Measurements from ENCODE around the gene ACTL7B.

Gene ACTL7B

DNA sequence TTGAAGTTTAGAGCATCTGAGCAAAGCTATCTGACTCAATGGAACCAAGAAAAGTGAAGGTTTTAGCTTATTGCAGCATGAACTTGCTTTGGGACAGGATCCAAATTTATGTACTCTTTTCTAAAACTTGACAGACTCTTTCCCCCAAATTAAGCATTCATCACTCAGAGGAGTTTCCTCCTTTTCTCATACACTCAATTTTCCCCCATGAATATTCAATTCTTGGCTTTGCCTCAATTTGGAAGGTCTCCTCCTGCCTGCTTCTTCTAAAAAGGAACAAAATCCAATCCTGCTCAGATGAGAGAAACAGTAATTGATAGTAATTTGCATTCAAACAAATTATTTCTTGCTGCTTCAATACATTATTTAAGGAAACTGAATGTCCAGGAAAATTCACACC, 11.3 kb upstream of the ACTL7B start:
- Histone ChIP-seq H3K27ac (ENCODE audit: low read length) (no peak overlapping the region), H4K20me1 (ENCODE audit: insufficient read depth, low read length) (no peaks in the 10 kb centered on the region), H2AFZ (ENCODE audit: low read depth, low read length) (no peak overlapping the region), H3K79me2 (ENCODE audit: low read length) (no peaks in the 10 kb centered on the region), H3K4me3 (ENCODE audit: low read length) (no peak overlapping the region), H3K36me3 (replicated peaks; ENCODE audit: low read depth, low read length) (peaks cover 26% of the 10 kb centered on the region), H3K4me1 (ENCODE audit: low read length) (no peaks in the 10 kb centered on the region), H3K27me3 (ENCODE audit: low read depth, low read length) (no peaks in the 10 kb centered on the region), H3K9me3 (ENCODE audit: insufficient read depth, low read length) (no peaks in the 10 kb centered on the region), H3K9ac (ENCODE audit: low read length) (no peak overlapping the region), H3K4me2 (ENCODE audit: low read length) (no peak overlapping the region)
- TF ChIP-seq, protein P1, sequence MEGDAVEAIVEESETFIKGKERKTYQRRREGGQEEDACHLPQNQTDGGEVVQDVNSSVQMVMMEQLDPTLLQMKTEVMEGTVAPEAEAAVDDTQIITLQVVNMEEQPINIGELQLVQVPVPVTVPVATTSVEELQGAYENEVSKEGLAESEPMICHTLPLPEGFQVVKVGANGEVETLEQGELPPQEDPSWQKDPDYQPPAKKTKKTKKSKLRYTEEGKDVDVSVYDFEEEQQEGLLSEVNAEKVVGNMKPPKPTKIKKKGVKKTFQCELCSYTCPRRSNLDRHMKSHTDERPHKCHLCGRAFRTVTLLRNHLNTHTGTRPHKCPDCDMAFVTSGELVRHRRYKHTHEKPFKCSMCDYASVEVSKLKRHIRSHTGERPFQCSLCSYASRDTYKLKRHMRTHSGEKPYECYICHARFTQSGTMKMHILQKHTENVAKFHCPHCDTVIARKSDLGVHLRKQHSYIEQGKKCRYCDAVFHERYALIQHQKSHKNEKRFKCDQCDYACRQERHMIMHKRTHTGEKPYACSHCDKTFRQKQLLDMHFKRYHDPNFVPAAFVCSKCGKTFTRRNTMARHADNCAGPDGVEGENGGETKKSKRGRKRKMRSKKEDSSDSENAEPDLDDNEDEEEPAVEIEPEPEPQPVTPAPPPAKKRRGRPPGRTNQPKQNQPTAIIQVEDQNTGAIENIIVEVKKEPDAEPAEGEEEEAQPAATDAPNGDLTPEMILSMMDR (IDR thresholded peaks at IDR 0.05; ENCODE audit: low read depth, low read length): no peak
- no peak for TF ChIP-seq EZH2phosphoT487 (IDR thresholded peaks at IDR 0.05; ENCODE audit: low read depth)

DNA sequence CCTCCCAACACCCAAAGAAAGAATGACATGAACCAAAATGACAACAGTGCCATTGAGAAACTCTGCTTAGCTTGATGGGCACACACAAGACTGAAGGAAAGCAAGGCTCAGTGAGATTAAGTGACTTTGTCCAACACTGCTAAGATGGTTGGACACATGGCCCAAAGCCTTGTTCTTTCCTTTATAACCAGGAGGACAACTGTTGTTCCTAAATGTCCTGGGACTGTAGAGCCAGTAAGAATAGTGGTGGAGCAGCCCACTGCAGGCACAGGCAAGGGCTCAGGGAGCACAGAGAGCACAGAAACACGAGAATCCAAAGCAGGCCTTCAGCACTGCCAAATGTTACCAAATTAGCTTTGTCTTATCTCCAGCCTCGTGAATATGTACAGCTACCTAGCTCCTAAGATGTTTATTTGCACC, 10.2 kb upstream of the ACTL7B start:
- H3K27ac ChIP-seq (ENCODE audit: low read length): no peak overlapping the region
- H3K4me3 ChIP-seq (ENCODE audit: low read length): no peak overlapping the region
- no peaks in the 10 kb centered on the region for H3K4me1 ChIP-seq (ENCODE audit: low read length)
- H3K4me2 ChIP-seq (ENCODE audit: low read length): no peak overlapping the region
- H3K36me3 ChIP-seq (replicated peaks; ENCODE audit: low read depth, low read length): peaks cover 16% of the 10 kb centered on the region
- H3K79me2 ChIP-seq (ENCODE audit: low read length): no peaks in the 10 kb centered on the region
- TF ChIP-seq, protein P1 (IDR thresholded peaks at IDR 0.05; ENCODE audit: low read depth, low read length): no peak
- TF ChIP-seq EZH2phosphoT487 (IDR thresholded peaks at IDR 0.05; ENCODE audit: low read depth): no peak
- no peaks in the 10 kb centered on the region for H3K9me3 ChIP-seq (ENCODE audit: insufficient read depth, low read length)
- H4K20me1 ChIP-seq (ENCODE audit: insufficient read depth, low read length): no peaks in the 10 kb centered on the region
- no peak overlapping the region for H2AFZ ChIP-seq (ENCODE audit: low read depth, low read length)
- no peaks in the 10 kb centered on the region for H3K27me3 ChIP-seq (ENCODE audit: low read depth, low read length)
- H3K9ac ChIP-seq (ENCODE audit: low read length): no peak overlapping the region

DNA sequence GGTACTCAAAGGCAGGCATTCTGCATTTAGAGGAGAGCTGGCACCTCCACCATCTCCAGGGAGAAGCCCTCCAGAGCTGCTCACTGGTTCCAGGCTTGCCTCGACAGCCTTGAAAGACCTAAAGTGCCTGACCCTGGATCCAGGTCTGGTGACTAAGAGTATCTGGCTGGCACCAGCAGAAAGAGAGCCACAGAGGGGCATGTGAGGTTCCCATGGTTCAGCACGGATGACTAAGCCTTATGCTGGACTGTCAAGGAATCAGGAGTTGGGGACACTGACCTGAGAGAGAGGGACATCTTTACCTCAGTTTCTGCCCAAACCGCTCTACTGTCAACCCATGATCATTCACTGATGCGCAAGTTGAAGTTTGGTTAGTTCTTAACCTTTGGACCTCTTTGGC, 9.3 kb upstream of the ACTL7B start:
- H3K4me3 ChIP-seq (ENCODE audit: low read length): no peak overlapping the region
- H3K79me2 ChIP-seq (ENCODE audit: low read length): no peaks in the 10 kb centered on the region
- TF ChIP-seq EZH2phosphoT487 (IDR thresholded peaks at IDR 0.05; ENCODE audit: low read depth): no peak
- TF ChIP-seq, protein P1 (IDR thresholded peaks at IDR 0.05; ENCODE audit: low read depth, low read length): no peak
- H3K27me3 ChIP-seq (ENCODE audit: low read depth, low read length): no peaks in the 10 kb centered on the region
- no peaks in the 10 kb centered on the region for H4K20me1 ChIP-seq (ENCODE audit: insufficient read depth, low read length)
- H3K36me3 ChIP-seq (replicated peaks; ENCODE audit: low read depth, low read length): peaks cover 14% of the 10 kb centered on the region
- no peak overlapping the region for H3K9ac ChIP-seq (ENCODE audit: low read length)
- no peak overlapping the region for H2AFZ ChIP-seq (ENCODE audit: low read depth, low read length)
- no peaks in the 10 kb centered on the region for H3K9me3 ChIP-seq (ENCODE audit: insufficient read depth, low read length)
- H3K27ac ChIP-seq (ENCODE audit: low read length): no peak overlapping the region
- no peak overlapping the region for H3K4me2 ChIP-seq (ENCODE audit: low read length)
- no peaks in the 10 kb centered on the region for H3K4me1 ChIP-seq (ENCODE audit: low read length)

DNA sequence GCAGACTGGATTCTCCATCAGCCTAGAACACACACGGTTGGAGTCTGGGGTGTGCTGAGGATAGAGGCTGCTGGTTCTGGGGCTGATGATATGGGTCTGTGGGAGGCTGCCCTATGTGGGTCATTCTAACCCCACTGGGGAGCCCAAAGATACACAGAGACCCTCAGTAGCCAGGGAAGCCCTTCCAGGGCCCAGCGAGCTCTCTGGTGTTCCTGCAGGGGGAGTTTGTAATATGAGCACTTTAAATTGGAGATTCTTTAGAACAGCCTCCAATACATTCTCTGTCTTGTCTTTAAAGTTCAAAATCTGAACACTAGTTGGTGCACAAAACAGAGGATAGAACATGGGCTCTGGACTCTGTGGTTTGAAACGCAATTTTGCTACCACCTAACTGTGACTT, 8.7 kb upstream of the ACTL7B start:
- H3K4me1 ChIP-seq (ENCODE audit: low read length): no peaks in the 10 kb centered on the region
- no peaks in the 10 kb centered on the region for H4K20me1 ChIP-seq (ENCODE audit: insufficient read depth, low read length)
- TF ChIP-seq EZH2phosphoT487 (IDR thresholded peaks at IDR 0.05; ENCODE audit: low read depth): no peak
- TF ChIP-seq, protein P1 (IDR thresholded peaks at IDR 0.05; ENCODE audit: low read depth, low read length): no peak
- no peak overlapping the region for H3K4me2 ChIP-seq (ENCODE audit: low read length)
- H3K27me3 ChIP-seq (ENCODE audit: low read depth, low read length): no peaks in the 10 kb centered on the region
- no peaks in the 10 kb centered on the region for H3K79me2 ChIP-seq (ENCODE audit: low read length)
- H2AFZ ChIP-seq (ENCODE audit: low read depth, low read length): no peak overlapping the region
- H3K9me3 ChIP-seq (ENCODE audit: insufficient read depth, low read length): no peaks in the 10 kb centered on the region
- H3K4me3 ChIP-seq (ENCODE audit: low read length): no peak overlapping the region
- H3K27ac ChIP-seq (ENCODE audit: low read length): no peak overlapping the region
- no peak overlapping the region for H3K9ac ChIP-seq (ENCODE audit: low read length)
- peaks cover 14% of the 10 kb centered on the region for H3K36me3 ChIP-seq (replicated peaks; ENCODE audit: low read depth, low read length)

Measured in OCI-LY3 (cell line).